WERI-Rb-1 (cell line): ENCODE data around the gene SLC17A9.
A peak's percentile ranks its signal among the peaks of the same experiment; 100 is the strongest.
"Not testable (repeated sequence)": the region's sequence is repeated elsewhere in the genome, so short reads cannot be mapped to it uniquely, and the experiment has no call there.

Source experiments
- DNase-seq: peaks from one replicate; pipeline ENCODE4 v3.0.0-alpha.2; 2020
- H3K27ac ChIP-seq: fragments of 250-450 bp; sonication (Bioruptor Pico); 2 replicates; pipeline ENCODE4 v1.5.1; 2020; ENCODE audit warnings: mild to moderate bottlenecking, moderate library complexity
- H3K27me3 ChIP-seq: fragments of 250-450 bp; sonication (Bioruptor Pico); 2 replicates; pipeline ENCODE4 v1.5.1; 2021; ENCODE audit warnings: mild to moderate bottlenecking, low read depth, moderate library complexity; ENCODE audit not compliant: insufficient read depth, severe bottlenecking
- H3K36me3 ChIP-seq: fragments of 250-450 bp; sonication (Bioruptor Pico); 2 replicates; pipeline ENCODE4 v1.5.1; 2020; ENCODE audit warnings: mild to moderate bottlenecking, moderate library complexity
- H3K4me3 ChIP-seq: 2 replicates; pipeline ENCODE4 v1.5.1; 2011; ENCODE audit warnings: low read depth, mild to moderate bottlenecking, control low read depth, low read length
- H3K9me3 ChIP-seq: fragments of 250-450 bp; sonication (Bioruptor Pico); 2 replicates; pipeline ENCODE4 v1.5.1; 2021; ENCODE audit warnings: mild to moderate bottlenecking, moderate library complexity; ENCODE audit not compliant: severe bottlenecking
- CTCF ChIP-seq: IDR thresholded peaks from 2 replicates; pipeline ENCODE4 v1.5.1; 2011; ENCODE audit warnings: low read depth, mild to moderate bottlenecking, control low read depth, inconsistent platforms, low read length

SLC17A9 gene

GRCh38 chr20:62956387-62957135, 4.1 kb downstream of the SLC17A9 start:
- no peaks in the 10 kb centered on the region for H3K9me3 ChIP-seq
- no peaks in the 10 kb centered on the region for H3K27me3 ChIP-seq
- no peaks in the 10 kb centered on the region for H3K36me3 ChIP-seq
- TF ChIP-seq CTCF: no peak
- DNase-seq: no peak
- H3K4me3 ChIP-seq: no peak overlapping the region
- no peak overlapping the region for H3K27ac ChIP-seq

- Histone ChIP-seq H3K36me3 (no peaks in the 10 kb centered on the region), H3K27me3 (no peaks in the 10 kb centered on the region), H3K27ac (no peak overlapping the region), H3K4me3 (no peak overlapping the region), H3K9me3 (no peaks in the 10 kb centered on the region)
- no peak for TF ChIP-seq CTCF
- no peak for DNase-seq
Observed at GRCh38 chr20:62957136-62958117, 4.9 kb downstream of the SLC17A9 start.

GRCh38 chr20:62958388-62959100, 6.0 kb downstream of the SLC17A9 start:
- Histone ChIP-seq H3K36me3 (no peaks in the 10 kb centered on the region), H3K4me3 (no peak overlapping the region), H3K27ac (no peak overlapping the region), H3K9me3 (no peaks in the 10 kb centered on the region), H3K27me3 (no peaks in the 10 kb centered on the region)
- TF ChIP-seq CTCF: no peak
- DNase-seq: no peak

- Histone ChIP-seq H3K4me3 (no peak overlapping the region), H3K27me3 (no peaks in the 10 kb centered on the region), H3K27ac (no peak overlapping the region), H3K9me3 (no peaks in the 10 kb centered on the region), H3K36me3 (no peaks in the 10 kb centered on the region)
- no peak for TF ChIP-seq CTCF
- DNase-seq: no peak
Observed at GRCh38 chr20:62959101-62959971, 6.8 kb downstream of the SLC17A9 start.

GRCh38 chr20:62959998-62960436, 7.5 kb downstream of the SLC17A9 start:
- Histone ChIP-seq H3K4me3 (no peak overlapping the region), H3K27ac (no peak overlapping the region), H3K9me3 (no peaks in the 10 kb centered on the region), H3K27me3 (no peaks in the 10 kb centered on the region), H3K36me3 (no peaks in the 10 kb centered on the region)
- no peak for TF ChIP-seq CTCF
- DNase-seq: no peak

GRCh38 chr20:62960446-62961309, 8.2 kb downstream of the SLC17A9 start:
- H3K4me3 ChIP-seq, H3K36me3 ChIP-seq, H3K9me3 ChIP-seq, H3K27me3 ChIP-seq, H3K27ac ChIP-seq: not testable (repeated sequence)
- peak; percentile 38 for DNase-seq
